ENCODE results near the gene ZXDC.
A peak's percentile ranks its signal among the peaks of the same experiment; 100 is the strongest.

GRCh38 chr3:126389112-126389793 is 86.4 kb downstream of the ZXDC start:
- TF ChIP-seq CTCF (IDR thresholded peaks at IDR 0.05) (peak; percentile 64), EZH2 (IDR thresholded peaks at IDR 0.05; ENCODE audit: borderline replicate concordance, insufficient read depth, low read depth, low read length, poor library complexity, severe bottlenecking) (no peak)
